ENCODE results near the gene RALGAPB.

Gene RALGAPB

GRCh38 chr20:38548356-38549083, 75.9 kb downstream of the RALGAPB start:
- DNase-seq (ENCODE audit: low spot score), result no peak

- no peak for DNase-seq (ENCODE audit: low spot score)
Measured at GRCh38 chr20:38550274-38550673, 77.6 kb downstream of the RALGAPB start.

- no peak for DNase-seq (ENCODE audit: low spot score)
Measured at GRCh38 chr20:38551056-38551626, 78.5 kb downstream of the RALGAPB start.

GRCh38 chr20:38554986-38555385, 82.3 kb downstream of the RALGAPB start:
- no peak for DNase-seq (ENCODE audit: low spot score)

GRCh38 chr20:38555395-38555794, 82.8 kb downstream of the RALGAPB start:
- no peak for DNase-seq (ENCODE audit: low spot score)

- no peak for DNase-seq (ENCODE audit: low spot score)
Measured at GRCh38 chr20:38557174-38557573, 84.5 kb downstream of the RALGAPB start.

- no peak for DNase-seq (ENCODE audit: low spot score)
Measured at GRCh38 chr20:38558596-38559360, 86.1 kb downstream of the RALGAPB start.

GRCh38 chr20:38559764-38560163, 87.1 kb downstream of the RALGAPB start:
- DNase-seq (ENCODE audit: low spot score), result no peak

- no peak for DNase-seq (ENCODE audit: low spot score)
Measured at GRCh38 chr20:38563802-38564431, 91.3 kb downstream of the RALGAPB start.

GRCh38 chr20:38564680-38565079, 92.0 kb downstream of the RALGAPB start:
- no peak for DNase-seq (ENCODE audit: low spot score)

- DNase-seq (ENCODE audit: low spot score), result no peak
Measured at GRCh38 chr20:38566036-38566598, 93.5 kb downstream of the RALGAPB start.

- no peak for DNase-seq (ENCODE audit: low spot score)
Measured at GRCh38 chr20:38569747-38570525, 97.3 kb downstream of the RALGAPB start.

- no peak for DNase-seq (ENCODE audit: low spot score)
Measured at GRCh38 chr20:38573413-38573812, 100.8 kb downstream of the RALGAPB start.

- DNase-seq (ENCODE audit: low spot score), result no peak
Measured at GRCh38 chr20:38579219-38579910, 106.7 kb downstream of the RALGAPB start.

- no peak for DNase-seq (ENCODE audit: low spot score)
Measured at GRCh38 chr20:38579921-38580320, 107.3 kb downstream of the RALGAPB start.

- DNase-seq (ENCODE audit: low spot score), result no peak
Measured at GRCh38 chr20:38581013-38581412, 108.4 kb downstream of the RALGAPB start, which contains the start of gene ADIG. Gene ADIG, plus strand, starts transcription at chr20:38581197. Its CDS starts 54 bp downstream, at chr20:38581251.

- DNase-seq (ENCODE audit: low spot score), result no peak
Measured at GRCh38 chr20:38581830-38582358, 109.3 kb downstream of the RALGAPB start.

GRCh38 chr20:38583306-38583705, 110.7 kb downstream of the RALGAPB start:
- DNase-seq (ENCODE audit: low spot score), result no peak

- no peak for DNase-seq (ENCODE audit: low spot score)
Measured at GRCh38 chr20:38584099-38584763, 111.6 kb downstream of the RALGAPB start.

Data from CD4-positive, alpha-beta T cell treated with Interleukin-6 at 100 ng/mL for 8 hours (primary cell).